GM23338 (cell line): ENCODE data around the gene RRAD. TPM values are rescaled to one million over a fixed set of nuclear protein-coding genes. Genes with fewer than 3 reads are reported as not detected.

Experiments used
- ATAC-seq: fragments of 200-7000 bp; cut with Tn5 transposase; 3 replicates; pipeline ENCODE4 v1.9.1; 2020
- DNase-seq: peaks from one replicate; pipeline ENCODE4 v3.0.0-alpha.2; 2015; ENCODE audit warnings: low spot score
- H2AFZ ChIP-seq: fragments of 200-600 bp; sonication (generic); 2 replicates; pipeline ENCODE4 v1.8.0; 2016; ENCODE audit warnings: antibody characterized with exemption, mild to moderate bottlenecking, moderate library complexity
- H3F3A ChIP-seq: fragments of 200-600 bp; sonication (generic); replicated peaks from 2 replicates; pipeline ENCODE4 v1.8.0; 2017; ENCODE audit warnings: antibody characterized with exemption, mixed run types, low read depth
- H3K27ac ChIP-seq: fragments of 200-600 bp; sonication (generic); 2 replicates; pipeline ENCODE4 v1.6.1; 2016; ENCODE audit warnings: low read depth
- H3K27me3 ChIP-seq: fragments of 200-600 bp; sonication (generic); 2 replicates; pipeline ENCODE4 v1.8.0; 2016; ENCODE audit warnings: mild to moderate bottlenecking, mixed run types, moderate library complexity; ENCODE audit not compliant: insufficient read depth
- H3K36me3 ChIP-seq: fragments of 200-600 bp; sonication (generic); 2 replicates; pipeline ENCODE4 v1.8.0; 2016; ENCODE audit warnings: mild to moderate bottlenecking; ENCODE audit not compliant: insufficient read depth
- H3K4me1 ChIP-seq: fragments of 200-600 bp; sonication (generic); 2 replicates; pipeline ENCODE4 v1.8.0; 2016; ENCODE audit warnings: mild to moderate bottlenecking, moderate library complexity; ENCODE audit not compliant: insufficient read depth
- H3K4me2 ChIP-seq: fragments of 200-600 bp; sonication (generic); 2 replicates; pipeline ENCODE4 v1.7.1; 2017; ENCODE audit warnings: mixed run types
- H3K4me3 ChIP-seq: fragments of 200-600 bp; sonication (generic); 2 replicates; pipeline ENCODE4 v1.6.1; 2016; ENCODE audit warnings: mixed run types
- H3K79me2 ChIP-seq: fragments of 200-600 bp; sonication (generic); replicated peaks from 2 replicates; pipeline ENCODE4 v1.8.0; 2017; ENCODE audit warnings: mild to moderate bottlenecking; ENCODE audit not compliant: insufficient read depth
- H3K9me2 ChIP-seq: fragments of 200-600 bp; sonication (generic); 2 replicates; pipeline ENCODE4 v1.8.0; 2017; ENCODE audit not compliant: insufficient read depth
- H4K20me1 ChIP-seq: fragments of 200-600 bp; sonication (generic); replicated peaks from 2 replicates; pipeline ENCODE4 v1.8.0; 2017; ENCODE audit warnings: mild to moderate bottlenecking; ENCODE audit not compliant: insufficient read depth
- H3K27ac Mint-ChIP-seq: 2 replicates; pipeline ENCODE4 v1.8.0; 2020; ENCODE audit warnings: inconsistent platforms, mild to moderate bottlenecking, moderate library complexity, mixed read lengths
- H3K27me3 Mint-ChIP-seq: 3 replicates; pipeline ENCODE4 v1.8.0; 2022; ENCODE audit warnings: low read depth, mild to moderate bottlenecking, moderate library complexity, mixed read lengths, inconsistent platforms; ENCODE audit not compliant: insufficient read depth, poor library complexity
- H3K36me3 Mint-ChIP-seq: 3 replicates; pipeline ENCODE4 v1.8.0; 2021; ENCODE audit warnings: low read depth, mild to moderate bottlenecking, inconsistent platforms, moderate library complexity, mixed read lengths
- H3K4me1 Mint-ChIP-seq: 3 replicates; pipeline ENCODE4 v1.8.0; 2020; ENCODE audit warnings: mild to moderate bottlenecking, inconsistent platforms, mixed read lengths
- H3K4me3 Mint-ChIP-seq: 3 replicates; pipeline ENCODE4 v1.8.0; 2021; ENCODE audit warnings: moderate library complexity, mild to moderate bottlenecking, inconsistent platforms, mixed read lengths
- H3K9me3 Mint-ChIP-seq: 3 replicates; pipeline ENCODE4 v1.8.0; 2020; ENCODE audit warnings: moderate library complexity, mild to moderate bottlenecking, inconsistent platforms, mixed read lengths
- CTCF ChIP-seq, 2 experiments: fragments of 200-600 bp in 1 of 2; sonication (generic) in 1 of 2; conservative IDR thresholded peaks; 2 replicates each; pipeline versions ENCODE4 v1.5.1 to v1.6.1; 2016 to 2017; ENCODE audit warnings: antibody characterized with exemption in 2 of 2, low read depth in 2 of 2, mild to moderate bottlenecking in 2 of 2, moderate library complexity in 1 of 2
- ETS1 ChIP-seq: IDR thresholded peaks from 2 replicates; pipeline ENCODE4 v1.6.1; 2016; ENCODE audit warnings: antibody characterized with exemption
- EZH2 ChIP-seq: fragments of 200-600 bp; sonication (generic); IDR thresholded peaks from one replicate; pipeline ENCODE4 v1.8.0; 2017; ENCODE audit warnings: antibody characterized with exemption, mild to moderate bottlenecking, low read depth; ENCODE audit not compliant: unreplicated experiment
- EZH2phosphoT487 ChIP-seq: fragments of 200-600 bp; sonication (generic); IDR thresholded peaks from one replicate; pipeline ENCODE4 v1.8.1; 2018; ENCODE audit warnings: antibody characterized with exemption; ENCODE audit not compliant: unreplicated experiment
- JUNB ChIP-seq: IDR thresholded peaks from one replicate; pipeline ENCODE4 v1.6.1; 2016; ENCODE audit warnings: antibody characterized with exemption; ENCODE audit not compliant: unreplicated experiment
- NANOG ChIP-seq: IDR thresholded peaks from 2 replicates; pipeline ENCODE4 v1.6.1; 2016; ENCODE audit warnings: antibody characterized with exemption, borderline replicate concordance
- POLR2AphosphoS5 ChIP-seq: IDR thresholded peaks from 2 replicates; pipeline ENCODE4 v1.6.1; 2016; ENCODE audit warnings: antibody characterized with exemption, low read depth
- REST ChIP-seq: IDR thresholded peaks from one replicate; pipeline ENCODE4 v1.6.1; 2018; ENCODE audit warnings: antibody characterized with exemption; ENCODE audit not compliant: unreplicated experiment
- ZNF114 ChIP-seq: fragments of 250-450 bp; sonication (Bioruptor Pico); IDR thresholded peaks from 2 replicates; pipeline ENCODE4 v1.5.0; 2020; ENCODE audit warnings: mild to moderate bottlenecking, moderate library complexity
- ZNF331 ChIP-seq: fragments of 250-450 bp; sonication (Bioruptor Pico); IDR thresholded peaks from 2 replicates; pipeline ENCODE4 v1.5.0; 2020; ENCODE audit warnings: low read depth, mild to moderate bottlenecking, moderate library complexity
- ZNF462 ChIP-seq: fragments of 250-450 bp; sonication (Bioruptor Pico); IDR thresholded peaks from 2 replicates; pipeline ENCODE4 v1.5.0; 2020; ENCODE audit warnings: mild to moderate bottlenecking, moderate library complexity
- polyA plus RNA-seq: library from polyadenylated mRNA; unstranded; fragments of >200 nt; fragmentation: Nextera tagmentation; extraction: Ambion mirVana; gene quantifications from 2 replicates; pipeline ENCODE4 v1.2.1, GENCODE V29; 2016
- total RNA-seq: library from RNA; depleted of rRNA; stranded (reverse); fragments of >200 nt; shearing (Covaris generic); gene quantifications from 2 replicates; pipeline ENCODE4 v1.2.3, GENCODE V29; 2014

RRAD gene
- total and polyA plus RNA-seq, 2 experiments from 2014 or later = 0.18 TPM; not detected in 1

GRCh38 chr16:66926171-66926947 lies 1.0 kb upstream of the RRAD start:
- no peak for DNase-seq
- Histone ChIP-seq H3K79me2 (no peaks in the 10 kb centered on the region), H3K4me3 (no peak overlapping the region), H2AFZ (no peak overlapping the region), H3K27ac (no peak overlapping the region), H3K4me1 (no peaks in the 10 kb centered on the region), H3F3A (no peaks in the 10 kb centered on the region), H3K36me3 (no peaks in the 10 kb centered on the region), H3K9me2 (no peaks in the 10 kb centered on the region), H3K27me3 (peaks cover 48% of the 10 kb centered on the region), H3K4me2 (no peak overlapping the region; the same call in 1 of the 2 replicates), H4K20me1 (no peaks in the 10 kb centered on the region; the same call in 1 of the 2 replicates)
- H3K36me3 Mint-ChIP-seq = no peaks in the 10 kb centered on the region
- peaks cover 46% of the 10 kb centered on the region for H3K27me3 Mint-ChIP-seq
- no peak for ATAC-seq
- no peak for TF ChIP-seq ZNF114 (CRISPR knock-in tag)
- TF ChIP-seq REST = no peak
- no peak for TF ChIP-seq EZH2phosphoT487
- TF ChIP-seq EZH2 = no peak
- no peak for TF ChIP-seq ZNF331
- TF ChIP-seq ETS1 = no peak
- TF ChIP-seq CTCF (conservative IDR thresholded peaks at IDR 0.05; ENCODE audit: low read depth in 2 of 2) = no peak
- TF ChIP-seq JUNB = no peak
- TF ChIP-seq POLR2AphosphoS5 = no peak
- TF ChIP-seq NANOG = no peak
- TF ChIP-seq ZNF462 (CRISPR knock-in tag) = no peak
- peaks cover 8% of the 10 kb centered on the region for H3K4me1 Mint-ChIP-seq
- no peaks in the 10 kb centered on the region; the same call in 2 of the 3 replicates for H3K9me3 Mint-ChIP-seq
- no peak overlapping the region for H3K4me3 Mint-ChIP-seq
- no peak overlapping the region for H3K27ac Mint-ChIP-seq
